PC-9 (cell line): Measurements from ENCODE around the gene PCDHB3. TPM values are rescaled to one million over a fixed set of nuclear protein-coding genes. Genes with fewer than 3 reads are reported as not detected.

Experiments used
- Bru-seq: library from RNA; stranded (reverse); fragments of 400-500 nt; gene quantifications from one replicate; lab custom pipeline; 2021; lab: Mats Ljungman, UMichigan
- BruChase-seq, 2 experiments: library from RNA; stranded (reverse); fragments of 400-500 nt; gene quantifications; one replicate each; lab custom pipeline; 2021; lab: Mats Ljungman, UMichigan
- BruUV-seq: library from RNA; stranded (reverse); fragments of 400-500 nt; replicated peaks from 2 replicates; lab custom pipeline; 2021; lab: Mats Ljungman, UMichigan
- CTCF ChIA-PET: fragments of 300-600 bp; sonication (Branson Sonifier 250); formaldehyde crosslinking; loops from one replicate; lab custom pipeline; 2022; ENCODE audit warnings: antibody characterized with exemption; lab: Charles Lee
- POLR2A ChIA-PET: fragments of 300-600 bp; sonication (Branson Sonifier 250); formaldehyde crosslinking; loops from one replicate; lab custom pipeline; 2022; ENCODE audit warnings: antibody characterized with exemption; ENCODE audit not compliant: unreplicated experiment; lab: Charles Lee
- DNase-seq, 2 experiments: peaks; one replicate each; pipeline versions ENCODE4 v3.0.0 to v3.0.0-alpha.2; 2015 to 2022; ENCODE audit warnings: mixed read lengths in 1 of 2
- H2AFZ ChIP-seq: fragments of 200-600 bp; sonication (generic); 2 replicates; pipeline ENCODE4 v1.8.1; 2017; ENCODE audit warnings: antibody characterized with exemption
- H3F3A ChIP-seq: fragments of 200-600 bp; sonication (generic); 2 replicates; pipeline ENCODE4 v1.8.1; 2017; ENCODE audit warnings: antibody characterized with exemption, mild to moderate bottlenecking, low read depth; ENCODE audit not compliant: insufficient read depth
- H3K27ac ChIP-seq: fragments of 200-600 bp; sonication (generic); 2 replicates; pipeline ENCODE4 v1.6.1; 2016; ENCODE audit warnings: mixed run types
- H3K27me3 ChIP-seq: fragments of 200-600 bp; sonication (generic); 2 replicates; pipeline ENCODE4 v1.6.1; 2016; ENCODE audit warnings: low read depth, mixed run types; ENCODE audit not compliant: insufficient read depth
- H3K36me3 ChIP-seq: fragments of 200-600 bp; sonication (generic); 2 replicates; pipeline ENCODE4 v1.6.1; 2016; ENCODE audit warnings: low read depth, mixed run types
- H3K4me1 ChIP-seq: fragments of 200-600 bp; sonication (generic); replicated peaks from 2 replicates; pipeline ENCODE4 v1.6.1; 2016; ENCODE audit warnings: mixed run types; ENCODE audit not compliant: insufficient read depth
- H3K4me2 ChIP-seq: fragments of 200-600 bp; sonication (generic); 2 replicates; pipeline ENCODE4 v1.6.1; 2017; ENCODE audit warnings: mixed run types
- H3K4me3 ChIP-seq: fragments of 200-600 bp; sonication (generic); 2 replicates; pipeline ENCODE4 v1.6.1; 2016; ENCODE audit warnings: mixed run types
- H3K79me2 ChIP-seq: fragments of 200-600 bp; sonication (generic); 2 replicates; pipeline ENCODE4 v1.6.1; 2017; ENCODE audit warnings: low read depth, mixed run types
- H3K9me2 ChIP-seq: fragments of 200-600 bp; sonication (generic); 2 replicates; pipeline ENCODE4 v1.8.1; 2017; ENCODE audit warnings: mild to moderate bottlenecking; ENCODE audit not compliant: insufficient read depth
- H3K9me3 ChIP-seq: fragments of 200-600 bp; sonication (generic); 2 replicates; pipeline ENCODE4 v1.8.1; 2016; ENCODE audit warnings: low read depth; ENCODE audit not compliant: insufficient read depth
- H4K20me1 ChIP-seq: fragments of 200-600 bp; sonication (generic); 2 replicates; pipeline ENCODE4 v1.8.1; 2017; ENCODE audit not compliant: insufficient read depth
- EZH2 ChIP-seq: fragments of 200-600 bp; sonication (generic); IDR thresholded peaks from 2 replicates; pipeline ENCODE4 v1.8.0; 2017; ENCODE audit warnings: antibody characterized with exemption, low read depth
- intact Hi-C: fragments of 100-400 bp; cut with micrococcal nuclease; formaldehyde crosslinking; loops from one replicate; pipeline ENCODE4 v1.10.0; 2022; ENCODE audit not compliant: unreplicated experiment
- long read RNA-seq: library from polyadenylated mRNA; stranded (forward); transcript quantifications from one replicate; pipeline ENCODE4 v2.0.0, GENCODE V29; 2022
- total RNA-seq: library from RNA; stranded (reverse); gene quantifications from 2 replicates; pipeline ENCODE4 v1.2.3, GENCODE V29; 2021
- TF ChIP-seq, protein P1 (sequence below): fragments of 200-600 bp; sonication (generic); conservative IDR thresholded peaks from 2 replicates; pipeline ENCODE4 v1.6.1; 2017; ENCODE audit warnings: mixed run types, antibody characterized with exemption, mild to moderate bottlenecking, moderate library complexity

The PCDHB3 gene
- 0.17 and 0.55 TPM in 2 replicates for total RNA-seq
- percentile 36 among the genes with signal in this experiment for Bru-seq, nascent RNA
- BruChase-seq, experiment 1, labeled RNA remaining after a 2-hour chase, result percentile 30 among the genes with signal in this experiment
- percentile 13 among the genes with signal in this experiment for BruChase-seq, experiment 2, labeled RNA remaining after a 6-hour chase
- long read RNA-seq, result 0 reads

DNA sequence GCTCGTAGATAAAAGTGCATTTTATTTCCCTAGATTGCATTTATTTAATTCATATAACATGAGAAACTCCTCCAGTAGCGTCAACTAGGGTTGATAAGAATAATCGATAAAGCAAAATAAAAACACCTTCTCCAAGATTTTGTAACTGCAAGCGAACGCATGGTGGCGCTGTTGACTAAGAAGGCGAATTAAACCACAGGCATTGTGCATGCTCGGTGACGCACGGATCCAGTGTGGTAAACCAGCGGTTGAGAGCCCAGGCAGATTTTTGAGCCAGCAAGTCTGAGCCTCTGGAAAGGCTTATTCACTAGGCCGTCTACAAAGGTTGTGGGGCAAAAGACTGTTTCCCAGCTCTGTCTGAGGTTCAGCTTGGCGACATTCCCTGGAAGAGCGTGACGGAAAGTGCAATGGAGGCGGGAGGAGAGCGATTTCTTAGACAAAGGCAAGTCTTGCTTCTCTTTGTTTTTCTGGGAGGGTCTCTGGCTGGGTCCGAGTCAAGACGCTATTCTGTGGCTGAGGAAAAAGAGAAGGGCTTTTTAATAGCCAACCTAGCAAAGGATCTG is at the start of gene PCDHB3:
PCDHB3 (plus strand) TSS at position 231 of the 563 bp plus-strand sequence; CDS start at position 408, 177 bp downstream.
- BruUV-seq, result no TSS peak
- Histone ChIP-seq H3K36me3 (no peaks in the 10 kb centered on the region), H3K27ac (no peak within 1 kb of the TSS), H4K20me1 (no peaks in the 10 kb centered on the region), H3F3A (no peaks in the 10 kb centered on the region), H2AFZ (no peak within 1 kb of the TSS), H3K9me3 (peaks cover under 1% of the 10 kb centered on the region; the same call in 1 of the 2 replicates), H3K79me2 (no peaks in the 10 kb centered on the region), H3K4me2 (no peak within 1 kb of the TSS), H3K4me1 (no peaks in the 10 kb centered on the region), H3K9me2 (no peaks in the 10 kb centered on the region), H3K4me3 (no peak within 1 kb of the TSS), H3K27me3 (no peaks in the 10 kb centered on the region)
- no peak for TF ChIP-seq EZH2
- TF ChIP-seq, protein P1, sequence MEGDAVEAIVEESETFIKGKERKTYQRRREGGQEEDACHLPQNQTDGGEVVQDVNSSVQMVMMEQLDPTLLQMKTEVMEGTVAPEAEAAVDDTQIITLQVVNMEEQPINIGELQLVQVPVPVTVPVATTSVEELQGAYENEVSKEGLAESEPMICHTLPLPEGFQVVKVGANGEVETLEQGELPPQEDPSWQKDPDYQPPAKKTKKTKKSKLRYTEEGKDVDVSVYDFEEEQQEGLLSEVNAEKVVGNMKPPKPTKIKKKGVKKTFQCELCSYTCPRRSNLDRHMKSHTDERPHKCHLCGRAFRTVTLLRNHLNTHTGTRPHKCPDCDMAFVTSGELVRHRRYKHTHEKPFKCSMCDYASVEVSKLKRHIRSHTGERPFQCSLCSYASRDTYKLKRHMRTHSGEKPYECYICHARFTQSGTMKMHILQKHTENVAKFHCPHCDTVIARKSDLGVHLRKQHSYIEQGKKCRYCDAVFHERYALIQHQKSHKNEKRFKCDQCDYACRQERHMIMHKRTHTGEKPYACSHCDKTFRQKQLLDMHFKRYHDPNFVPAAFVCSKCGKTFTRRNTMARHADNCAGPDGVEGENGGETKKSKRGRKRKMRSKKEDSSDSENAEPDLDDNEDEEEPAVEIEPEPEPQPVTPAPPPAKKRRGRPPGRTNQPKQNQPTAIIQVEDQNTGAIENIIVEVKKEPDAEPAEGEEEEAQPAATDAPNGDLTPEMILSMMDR, result no peak
- intact Hi-C loops, result no loop called here
- ChIA-PET CTCF (interaction anchor here (0.6 kb wide), 1 partner anchor 375 kb away, joined by 3 read pairs; no protein-coding TSS in a partner anchor), POLR2A (no interaction called here)
- DNase-seq, result no peak

DNA sequence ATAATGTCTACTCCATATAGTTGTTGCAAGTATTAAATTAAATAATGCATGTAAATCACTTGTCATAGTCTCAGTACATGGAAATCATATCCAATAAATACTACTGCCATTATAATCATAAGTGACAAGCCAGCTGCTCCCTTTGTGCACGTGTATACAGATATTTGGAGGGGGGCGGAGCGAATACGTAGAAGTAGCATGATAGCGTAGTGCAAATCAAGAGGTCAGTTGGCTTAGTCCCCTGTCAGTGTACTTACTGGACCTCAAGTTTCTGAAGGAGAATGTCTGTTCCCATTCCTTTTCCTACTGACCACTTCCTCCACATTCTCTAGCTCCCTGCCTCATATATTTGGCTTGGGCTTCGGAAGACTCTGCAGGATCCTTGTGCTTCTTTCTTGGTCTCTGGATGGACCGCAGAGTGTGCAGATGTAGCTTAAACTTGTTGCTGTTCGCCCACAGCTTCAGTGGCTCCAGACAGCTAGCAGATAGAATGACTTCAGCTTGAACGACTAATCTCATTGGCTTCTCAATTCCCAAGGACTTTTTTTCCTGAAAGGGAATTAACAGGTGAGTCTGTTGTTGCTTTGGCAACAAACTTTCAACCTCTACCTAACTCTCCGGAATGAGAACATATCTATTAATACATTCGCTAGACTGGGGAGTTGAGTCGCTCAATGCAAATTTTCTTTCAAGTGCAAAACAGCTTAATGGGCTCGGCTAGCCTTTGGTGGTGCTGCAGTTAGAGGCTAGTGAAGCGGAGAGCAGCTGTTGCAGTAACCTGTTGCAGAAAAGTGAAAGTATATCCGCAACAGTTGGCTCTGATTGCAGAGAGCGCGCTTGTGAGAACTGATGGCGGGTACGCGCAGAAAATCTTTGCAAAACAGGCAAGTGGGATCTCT is 49.4 kb upstream of the PCDHB3 start, which contains the start of gene PCDHB1:
PCDHB1 (plus strand) TSS at position 753 of the 899 bp plus-strand sequence; CDS start at position 850, 97 bp downstream.
- Histone ChIP-seq H3K4me3 (no peak within 1 kb of the TSS), H3K36me3 (no peaks in the 10 kb centered on the region), H3F3A (no peaks in the 10 kb centered on the region), H3K9me3 (no peaks in the 10 kb centered on the region), H3K4me1 (no peaks in the 10 kb centered on the region), H4K20me1 (no peaks in the 10 kb centered on the region), H2AFZ (no peak within 1 kb of the TSS), H3K27ac (no peak within 1 kb of the TSS), H3K27me3 (peaks cover 12% of the 10 kb centered on the region; the same call in 1 of the 2 replicates), H3K79me2 (no peaks in the 10 kb centered on the region), H3K4me2 (no peak within 1 kb of the TSS), H3K9me2 (no peaks in the 10 kb centered on the region)
- ChIA-PET CTCF (no interaction called here), POLR2A (no interaction called here)
- intact Hi-C loops, result no loop called here
- no TSS peak for BruUV-seq
- no peak for DNase-seq
- TF ChIP-seq EZH2, result no peak
- TF ChIP-seq, protein P1, result no peak

DNA sequence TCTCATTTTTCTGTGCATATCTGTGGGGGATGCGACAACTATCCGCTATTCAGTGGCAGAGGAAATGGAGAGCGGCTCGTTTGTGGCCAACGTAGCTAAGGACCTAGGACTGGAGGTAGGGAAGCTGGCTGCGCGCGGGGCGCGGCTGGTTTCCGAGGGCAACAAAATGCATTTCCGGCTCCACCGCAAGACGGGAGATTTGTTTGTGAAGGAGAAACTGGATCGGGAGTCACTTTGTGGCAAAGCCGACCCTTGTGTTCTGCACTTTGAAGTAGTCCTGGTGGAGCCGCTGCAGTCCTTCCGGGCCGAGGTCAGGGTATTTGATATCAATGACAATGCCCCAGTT is 48.8 kb upstream of the PCDHB3 start:
- intact Hi-C loops, result no loop called here
- Histone ChIP-seq H3K36me3 (no peaks in the 10 kb centered on the region), H3F3A (no peaks in the 10 kb centered on the region), H3K27me3 (peaks cover 12% of the 10 kb centered on the region; the same call in 1 of the 2 replicates), H3K4me3 (no peak overlapping the region), H3K9me2 (no peaks in the 10 kb centered on the region), H4K20me1 (no peaks in the 10 kb centered on the region), H3K27ac (no peak overlapping the region), H2AFZ (no peak overlapping the region), H3K4me2 (no peak overlapping the region), H3K9me3 (no peaks in the 10 kb centered on the region), H3K79me2 (no peaks in the 10 kb centered on the region), H3K4me1 (no peaks in the 10 kb centered on the region)
- POLR2A ChIA-PET, result no interaction called here
- TF ChIP-seq EZH2, result no peak
- TF ChIP-seq, protein P1, result no peak
- no TSS peak for BruUV-seq
- CTCF ChIA-PET, result no interaction called here
- no peak for DNase-seq
